HG03039 (cell line): ENCODE measurements around the gene B4GALNT1.

ENCODE experiments used
- ATAC-seq: cut with Tn5 transposase; IDR thresholded peaks from one replicate; pipeline ENCODE4 v1.9.1; 2021; ENCODE audit warnings: mild to moderate bottlenecking, moderate library complexity; ENCODE audit not compliant: unreplicated experiment

Gene B4GALNT1

GRCh38 chr12:57609781-57610553, 23.0 kb downstream of the B4GALNT1 start:
- no peak for ATAC-seq

- no peak for ATAC-seq
Observed at GRCh38 chr12:57609101-57609780, 23.8 kb downstream of the B4GALNT1 start.

GRCh38 chr12:57607958-57608663, 24.9 kb downstream of the B4GALNT1 start:
- ATAC-seq = no peak

- no peak for ATAC-seq
Observed at GRCh38 chr12:57606821-57607220, 26.2 kb downstream of the B4GALNT1 start.

GRCh38 chr12:57606399-57606798, 26.6 kb downstream of the B4GALNT1 start:
- ATAC-seq = no peak

- no peak for ATAC-seq
Observed at GRCh38 chr12:57605811-57606311, 27.1 kb downstream of the B4GALNT1 start.

GRCh38 chr12:57604992-57605810, 27.8 kb downstream of the B4GALNT1 start:
- no peak for ATAC-seq

- ATAC-seq = no peak
Observed at GRCh38 chr12:57604454-57604991, 28.5 kb downstream of the B4GALNT1 start, which contains the start of gene DTX3. TSS of gene DTX3 (plus strand) at chr12:57604824. CDS start at chr12:57606518, 1,694 bp downstream.

GRCh38 chr12:57603815-57604453, 29.1 kb downstream of the B4GALNT1 start:
- ATAC-seq = no peak

- ATAC-seq = no peak
Observed at GRCh38 chr12:57603324-57603723, 29.7 kb downstream of the B4GALNT1 start.

GRCh38 chr12:57602544-57602943, 30.5 kb downstream of the B4GALNT1 start:
- ATAC-seq = no peak

- ATAC-seq = no peak
Observed at GRCh38 chr12:57600395-57600794, 32.6 kb downstream of the B4GALNT1 start.

GRCh38 chr12:57593187-57593586, 39.8 kb downstream of the B4GALNT1 start:
- ATAC-seq = no peak

GRCh38 chr12:57592551-57593165, 40.3 kb downstream of the B4GALNT1 start:
- ATAC-seq = no peak

GRCh38 chr12:57591782-57592325, 41.1 kb downstream of the B4GALNT1 start:
- peak; percentile 12 for ATAC-seq

- ATAC-seq = peak; percentile 94
Observed at GRCh38 chr12:57590864-57591781, 41.9 kb downstream of the B4GALNT1 start, which contains the start of gene PIP4K2C. TSS of gene PIP4K2C (plus strand) at chr12:57591192. CDS start at chr12:57591290, 98 bp downstream.

GRCh38 chr12:57590479-57590863, 42.5 kb downstream of the B4GALNT1 start:
- ATAC-seq = no peak
